GM13977 (cell line): Measurements from ENCODE around the gene TM9SF2.

Source experiments
- DNase-seq: peaks from one replicate; pipeline ENCODE4 v3.0.0; 2012; ENCODE audit warnings: low spot score
- CTCF ChIP-seq: IDR thresholded peaks from 2 replicates; pipeline ENCODE4 v1.5.1; 2012; ENCODE audit warnings: mild to moderate bottlenecking, control low read depth; ENCODE audit not compliant: insufficient read depth; ENCODE audit errors: extremely low read depth, missing control alignments
- in situ Hi-C: fragments of 300-500 bp; cut with MboI; formaldehyde crosslinking; loops from one replicate; pipeline ENCODE4 v1.12.0; 2022; ENCODE audit warnings: low sequenced_read_pairs, low pct_unique_long_range_greater_than_20kb, mixed read lengths, inconsistent platforms; ENCODE audit not compliant: unreplicated experiment

Gene TM9SF2

GRCh38 chr13:99585609-99586008, 84.3 kb downstream of the TM9SF2 start:
- DNase-seq = no peak
- no peak for TF ChIP-seq CTCF
- in situ Hi-C loops = no loop called here

GRCh38 chr13:99587021-99587420, 85.7 kb downstream of the TM9SF2 start:
- DNase-seq = no peak
- in situ Hi-C loops = no loop called here
- TF ChIP-seq CTCF = no peak

DNA sequence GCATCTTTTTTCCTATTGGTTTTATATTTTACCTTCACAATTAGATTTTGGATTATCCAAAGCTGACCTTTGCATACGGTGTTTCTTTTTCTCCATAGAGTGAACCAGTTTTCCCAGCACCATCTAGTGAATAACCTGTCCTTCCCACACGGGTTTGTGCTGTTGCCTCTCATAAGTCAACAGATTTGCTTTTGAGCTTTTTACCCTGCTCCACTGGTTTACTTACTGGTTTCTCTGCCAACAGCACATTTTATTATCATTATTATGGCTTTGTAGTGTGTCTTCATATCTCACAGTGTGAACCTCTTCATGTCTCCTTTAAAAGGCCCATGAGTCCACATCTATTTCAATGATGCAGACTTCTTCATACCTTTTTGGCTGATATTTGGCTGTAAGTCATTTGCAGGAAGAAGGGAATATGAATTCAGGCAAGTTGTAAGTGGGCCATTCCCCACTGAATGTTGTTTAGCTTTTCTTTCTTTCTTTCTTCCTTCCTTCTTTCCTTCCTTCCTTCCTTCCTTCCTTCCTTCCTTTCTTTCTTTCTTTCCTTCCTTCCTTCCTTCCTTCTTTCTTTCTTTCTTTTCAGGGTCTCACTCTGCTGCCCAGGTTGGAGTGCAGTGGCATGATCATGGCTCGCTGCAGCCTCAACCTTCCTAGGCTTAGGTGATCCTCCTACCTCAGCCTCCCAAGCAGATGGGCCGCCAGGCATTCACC, 86.8 kb downstream of the TM9SF2 start:
- no peak for DNase-seq

DNA sequence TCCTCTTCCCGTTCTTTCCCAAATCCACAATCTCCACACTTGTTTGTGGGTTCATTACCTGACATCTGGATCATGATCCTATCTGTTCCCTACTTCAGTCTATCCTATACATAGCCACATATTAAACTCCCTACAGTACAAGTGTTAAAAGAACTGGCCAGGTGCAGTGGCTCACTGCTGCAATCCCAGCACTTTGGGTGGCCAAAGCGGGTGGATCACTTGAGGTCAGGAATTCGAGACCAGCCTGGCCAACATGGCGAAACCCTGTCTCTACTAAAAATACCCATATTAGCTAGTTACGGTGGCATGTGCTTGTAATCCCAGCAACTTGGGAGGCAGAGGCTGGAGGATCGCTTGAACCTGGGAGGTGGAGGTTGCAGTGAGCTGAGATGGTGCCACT, 88.3 kb downstream of the TM9SF2 start:
- in situ Hi-C loops = no loop called here
- no peak for TF ChIP-seq CTCF
- no peak for DNase-seq

More for the DNA sequence above, 86.8 kb downstream of the TM9SF2 start:
- in situ Hi-C loops = no loop called here
- no peak for TF ChIP-seq CTCF

DNA sequence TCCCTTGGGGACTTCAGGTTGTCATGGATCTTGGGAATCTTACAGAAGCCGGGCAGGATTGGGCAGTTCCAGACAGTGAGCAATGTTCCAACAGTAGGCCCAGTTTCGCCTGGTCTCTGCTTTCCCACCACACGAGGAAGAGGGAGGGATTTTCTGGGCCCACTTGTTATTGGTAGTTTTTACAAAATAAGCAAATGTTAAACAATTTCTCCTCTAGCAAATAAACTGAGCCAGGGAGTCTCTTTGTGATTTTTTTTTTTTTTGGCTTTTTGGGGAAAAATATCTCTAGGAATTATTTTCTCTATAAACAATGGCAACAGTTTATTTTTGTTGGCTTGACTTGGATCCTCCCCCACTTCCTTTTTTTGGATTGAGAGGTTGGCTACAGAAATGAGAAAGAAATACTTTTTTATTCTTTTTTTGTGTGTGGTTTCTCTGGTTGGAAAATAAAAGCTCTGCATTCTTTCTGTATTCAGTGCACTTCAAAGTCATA, 89.3 kb downstream of the TM9SF2 start:
- in situ Hi-C loops = no loop called here
- no peak for DNase-seq
- no peak for TF ChIP-seq CTCF

GRCh38 chr13:99596180-99596579, 94.9 kb downstream of the TM9SF2 start:
- no peak for TF ChIP-seq CTCF
- in situ Hi-C loops = no loop called here
- DNase-seq = no peak
